DOHH2 (cell line): ENCODE measurements around the gene HTR4.
"Not testable (repeated sequence)": the region's sequence is repeated elsewhere in the genome, so short reads cannot be mapped to it uniquely, and the experiment has no call there.

Source experiments
- H3F3A ChIP-seq: fragments of 200-600 bp; sonication (generic), shearing (Covaris generic); 2 replicates; pipeline ENCODE4 v1.6.0; 2016; ENCODE audit warnings: antibody characterized with exemption, mild to moderate bottlenecking; ENCODE audit not compliant: control insufficient read depth, insufficient read depth
- H3K27ac ChIP-seq: fragments of 200-600 bp; sonication (generic); 2 replicates; pipeline ENCODE4 v1.5.1; 2014; ENCODE audit warnings: low read depth, mild to moderate bottlenecking, low read length, moderate library complexity
- H3K27me3 ChIP-seq: fragments of 200-600 bp; sonication (generic); 2 replicates; pipeline ENCODE4 v1.6.1; 2014; ENCODE audit warnings: mild to moderate bottlenecking, low read length, mixed read lengths; ENCODE audit not compliant: control insufficient read depth
- H3K36me3 ChIP-seq: fragments of 200-600 bp; sonication (generic); 2 replicates; pipeline ENCODE4 v1.6.1; 2014; ENCODE audit warnings: mild to moderate bottlenecking, low read length, moderate library complexity, mixed read lengths; ENCODE audit not compliant: control insufficient read depth
- H3K4me1 ChIP-seq: fragments of 200-600 bp; sonication (generic); 2 replicates; pipeline ENCODE4 v1.6.1; 2014; ENCODE audit warnings: mild to moderate bottlenecking, low read length, mixed read lengths; ENCODE audit not compliant: control insufficient read depth
- H3K4me2 ChIP-seq: fragments of 200-600 bp; sonication (generic); 2 replicates; pipeline ENCODE4 v1.6.0; 2014; ENCODE audit warnings: mild to moderate bottlenecking, low read length, moderate library complexity
- H3K4me3 ChIP-seq: fragments of 200-600 bp; sonication (generic); 2 replicates; pipeline ENCODE4 v1.5.1; 2014; ENCODE audit warnings: mild to moderate bottlenecking, low read length, mixed read lengths
- H3K79me2 ChIP-seq: fragments of 200-600 bp; sonication (generic); 2 replicates; pipeline ENCODE4 v1.6.1; 2014; ENCODE audit warnings: mild to moderate bottlenecking, low read length, mixed read lengths; ENCODE audit not compliant: control insufficient read depth
- H3K9me2 ChIP-seq: fragments of 200-600 bp; sonication (generic); replicated peaks from 2 replicates; pipeline ENCODE4 v1.6.1; 2014; ENCODE audit warnings: mild to moderate bottlenecking, low read length, mixed read lengths; ENCODE audit not compliant: control insufficient read depth
- H3K9me3 ChIP-seq: fragments of 200-600 bp; sonication (generic); 2 replicates; pipeline ENCODE4 v1.6.1; 2014; ENCODE audit warnings: antibody characterized with exemption, low read length, mixed read lengths; ENCODE audit not compliant: control insufficient read depth, insufficient read depth
- H4K20me1 ChIP-seq: fragments of 200-600 bp; sonication (generic); 2 replicates; pipeline ENCODE4 v1.6.0; 2014; ENCODE audit warnings: low read depth, mild to moderate bottlenecking, antibody characterized with exemption, low read length, moderate library complexity; ENCODE audit not compliant: control insufficient read depth, insufficient read depth
- CTCF ChIP-seq: fragments of 200-600 bp; sonication (generic); IDR thresholded peaks from one replicate; pipeline ENCODE4 v1.5.1; 2014; ENCODE audit warnings: antibody characterized with exemption, mild to moderate bottlenecking, low read depth, low read length; ENCODE audit not compliant: poor library complexity, severe bottlenecking
- EZH2phosphoT487 ChIP-seq: fragments of 200-600 bp; sonication (generic); IDR thresholded peaks from 2 replicates; pipeline ENCODE4 v1.6.1; 2017; ENCODE audit warnings: borderline replicate concordance, mild to moderate bottlenecking, antibody characterized with exemption, low read length, moderate library complexity, mixed read lengths

Gene HTR4

GRCh38 chr5:148681157-148682057 lies 27.1 kb upstream of the HTR4 start:
- no peaks in the 10 kb centered on the region for H3K4me1 ChIP-seq
- TF ChIP-seq EZH2phosphoT487 (no peak), CTCF (no peak)
- no peaks in the 10 kb centered on the region for H3K9me2 ChIP-seq
- H3K9me3 ChIP-seq: no peaks in the 10 kb centered on the region
- H3K79me2 ChIP-seq: no peaks in the 10 kb centered on the region
- H3F3A ChIP-seq: no peaks in the 10 kb centered on the region
- H3K4me2 ChIP-seq: no peak overlapping the region
- H3K27ac ChIP-seq: no peak overlapping the region
- no peaks in the 10 kb centered on the region for H4K20me1 ChIP-seq
- peaks cover 3% of the 10 kb centered on the region; the same call in 1 of the 2 replicates for H3K27me3 ChIP-seq
- H3K4me3 ChIP-seq: no peak overlapping the region
- no peaks in the 10 kb centered on the region for H3K36me3 ChIP-seq

GRCh38 chr5:148673704-148674103 lies 19.4 kb upstream of the HTR4 start:
- not testable (repeated sequence) for H3K9me3 ChIP-seq, H4K20me1 ChIP-seq, H3K9me2 ChIP-seq, H3K4me3 ChIP-seq, H3K79me2 ChIP-seq, H3K4me1 ChIP-seq, H3K27me3 ChIP-seq, H3K4me2 ChIP-seq, H3K27ac ChIP-seq, H3K36me3 ChIP-seq, H3F3A ChIP-seq

GRCh38 chr5:148666353-148666752 lies 12.0 kb upstream of the HTR4 start:
- H3K36me3 ChIP-seq: no peaks in the 10 kb centered on the region
- no peaks in the 10 kb centered on the region for H4K20me1 ChIP-seq
- TF ChIP-seq CTCF (no peak), EZH2phosphoT487 (no peak)
- peaks cover 5% of the 10 kb centered on the region; the same call in 1 of the 2 replicates for H3K27me3 ChIP-seq
- no peaks in the 10 kb centered on the region for H3F3A ChIP-seq
- H3K4me1 ChIP-seq: no peaks in the 10 kb centered on the region
- no peak overlapping the region for H3K27ac ChIP-seq
- H3K4me2 ChIP-seq: no peak overlapping the region
- H3K4me3 ChIP-seq: no peak overlapping the region
- no peaks in the 10 kb centered on the region for H3K9me3 ChIP-seq
- H3K9me2 ChIP-seq: no peaks in the 10 kb centered on the region
- H3K79me2 ChIP-seq: no peaks in the 10 kb centered on the region

GRCh38 chr5:148665431-148665830 lies 11.1 kb upstream of the HTR4 start:
- no peaks in the 10 kb centered on the region for H3K4me1 ChIP-seq
- peaks cover 5% of the 10 kb centered on the region; the same call in 1 of the 2 replicates for H3K27me3 ChIP-seq
- H3K9me2 ChIP-seq: no peaks in the 10 kb centered on the region
- H3K9me3 ChIP-seq: no peaks in the 10 kb centered on the region
- no peak overlapping the region for H3K4me3 ChIP-seq
- H3K27ac ChIP-seq: no peak overlapping the region
- H4K20me1 ChIP-seq: no peaks in the 10 kb centered on the region
- H3K79me2 ChIP-seq: no peaks in the 10 kb centered on the region
- TF ChIP-seq EZH2phosphoT487: no peak
- TF ChIP-seq CTCF: no peak
- H3K4me2 ChIP-seq: no peak overlapping the region
- H3F3A ChIP-seq: no peaks in the 10 kb centered on the region
- H3K36me3 ChIP-seq: no peaks in the 10 kb centered on the region
